ENCODE measurements around the gene PJA2. TPM values are rescaled to one million over a fixed set of nuclear protein-coding genes. Genes with fewer than 3 reads are reported as not detected.
"Not testable (repeated sequence)": the region's sequence is repeated elsewhere in the genome, so short reads cannot be mapped to it uniquely, and the experiment has no call there.

Gene PJA2
- polyA plus RNA-seq, 2 of the 4 experiments (the other 2 are of a cell fraction): 24.9 to 56.5 TPM

GRCh38 chr5:109416882-109417281 is 7.1 kb upstream of the PJA2 start:
- Histone ChIP-seq H3K4me2 (no peak overlapping the region), H3K27ac (no peak overlapping the region), H3K9me3 (no peaks in the 10 kb centered on the region), H3K4me3 (no peak overlapping the region), H3K4me1 (peaks cover under 1% of the 10 kb centered on the region)
- no peak for ATAC-seq
- TF ChIP-seq HDAC2 (IDR thresholded peaks at IDR 0.05) (no peak), USF2 (IDR thresholded peaks at IDR 0.05) (no peak), HMGXB4 (CRISPR knock-in tag; IDR thresholded peaks at IDR 0.05; ENCODE audit: borderline replicate concordance) (no peak), FOSB (CRISPR knock-in tag; IDR thresholded peaks at IDR 0.05) (no peak), RARB (CRISPR knock-in tag; IDR thresholded peaks at IDR 0.05) (no peak), ATOH8 (CRISPR knock-in tag; IDR thresholded peaks at IDR 0.05; ENCODE audit: low read depth) (no peak), ELK1 (IDR thresholded peaks at IDR 0.05; ENCODE audit: low read depth, low read length) (no peak), ZC3H11A (IDR thresholded peaks at IDR 0.05) (no peak), HOXA7 (CRISPR knock-in tag; IDR thresholded peaks at IDR 0.05) (no peak), EHF (CRISPR knock-in tag; IDR thresholded peaks at IDR 0.05) (no peak)
- 52% methylated on average over 2 of the region's 2 CpGs for WGBS (ENCODE audit: missing lambda C conversion rate)
- ChIA-PET POLR2A (no interaction called here), CTCF (interaction anchor here (0.8 kb wide), 1 partner anchor 38 kb away, joined by 3 read pairs; no protein-coding TSS in a partner anchor)
- no peak for FAIRE-seq
- DNase-seq (ENCODE audit: low read depth in 1 of 2, low spot score in 1 of 2): no peak

- H3K9me3 ChIP-seq; DNase-seq (ENCODE audit: low read depth in 1 of 2, low spot score in 1 of 2); H3K27ac ChIP-seq; FAIRE-seq; CTCF ChIA-PET; H3K4me1 ChIP-seq; H3K4me2 ChIP-seq; ATAC-seq; POLR2A ChIA-PET; H3K4me3 ChIP-seq: not testable (repeated sequence)
- WGBS (ENCODE audit: missing lambda C conversion rate): 31% methylated on average over 2 of the region's 2 CpGs
These were observed 4.2 kb upstream of the PJA2 start for GRCh38 chr5:109413921-109414461.

- FAIRE-seq (no peak), DNase-seq (ENCODE audit: low read depth in 1 of 2, low spot score in 1 of 2) (no peak), ATAC-seq (no peak)
- Histone ChIP-seq H3K27ac (no peak overlapping the region), H3K4me2 (no peak overlapping the region), H3K4me1 (peaks cover 9% of the 10 kb centered on the region), H3K9me3 (no peaks in the 10 kb centered on the region), H3K4me3 (no peak overlapping the region)
- ChIA-PET CTCF (interaction anchor here (0.5 kb wide), 1 partner anchor 15 kb away, joined by 3 read pairs; no protein-coding TSS in a partner anchor), POLR2A (no interaction called here)
- TF ChIP-seq RAD21 (conservative IDR thresholded peaks at IDR 0.05 in 1 of 2, IDR thresholded peaks at IDR 0.05 in 1 of 2) (no peak), KDM1A (IDR thresholded peaks at IDR 0.05; ENCODE audit: low read depth) (no peak), ZFP36 (IDR thresholded peaks at IDR 0.05; ENCODE audit: borderline replicate concordance, partially characterized antibody) (no peak), JUNB (IDR thresholded peaks at IDR 0.05) (no peak), HES2 (IDR thresholded peaks at IDR 0.05) (no peak), CHD4 (IDR thresholded peaks at IDR 0.05; ENCODE audit: borderline replicate concordance) (no peak), MAFK (IDR thresholded peaks at IDR 0.05; ENCODE audit: partially characterized antibody) (no peak), E2F6 (IDR thresholded peaks at IDR 0.05; ENCODE audit: borderline replicate concordance, low read depth) (no peak), MAX (IDR thresholded peaks at IDR 0.05) (no peak), NR3C1 (IDR thresholded peaks at IDR 0.05) (no peak), TFCP2L1 (CRISPR knock-in tag; IDR thresholded peaks at IDR 0.05) (no peak), CBX8 (IDR thresholded peaks at IDR 0.05) (no peak), POLR2AphosphoS2 (conservative IDR thresholded peaks at IDR 0.05; ENCODE audit: low read length) (no peak)
These were observed 3.7 kb upstream of the PJA2 start for GRCh38 chr5:109413458-109413857.
